ENCODE data around the gene TSPOAP1.

TSPOAP1 gene, protein sequence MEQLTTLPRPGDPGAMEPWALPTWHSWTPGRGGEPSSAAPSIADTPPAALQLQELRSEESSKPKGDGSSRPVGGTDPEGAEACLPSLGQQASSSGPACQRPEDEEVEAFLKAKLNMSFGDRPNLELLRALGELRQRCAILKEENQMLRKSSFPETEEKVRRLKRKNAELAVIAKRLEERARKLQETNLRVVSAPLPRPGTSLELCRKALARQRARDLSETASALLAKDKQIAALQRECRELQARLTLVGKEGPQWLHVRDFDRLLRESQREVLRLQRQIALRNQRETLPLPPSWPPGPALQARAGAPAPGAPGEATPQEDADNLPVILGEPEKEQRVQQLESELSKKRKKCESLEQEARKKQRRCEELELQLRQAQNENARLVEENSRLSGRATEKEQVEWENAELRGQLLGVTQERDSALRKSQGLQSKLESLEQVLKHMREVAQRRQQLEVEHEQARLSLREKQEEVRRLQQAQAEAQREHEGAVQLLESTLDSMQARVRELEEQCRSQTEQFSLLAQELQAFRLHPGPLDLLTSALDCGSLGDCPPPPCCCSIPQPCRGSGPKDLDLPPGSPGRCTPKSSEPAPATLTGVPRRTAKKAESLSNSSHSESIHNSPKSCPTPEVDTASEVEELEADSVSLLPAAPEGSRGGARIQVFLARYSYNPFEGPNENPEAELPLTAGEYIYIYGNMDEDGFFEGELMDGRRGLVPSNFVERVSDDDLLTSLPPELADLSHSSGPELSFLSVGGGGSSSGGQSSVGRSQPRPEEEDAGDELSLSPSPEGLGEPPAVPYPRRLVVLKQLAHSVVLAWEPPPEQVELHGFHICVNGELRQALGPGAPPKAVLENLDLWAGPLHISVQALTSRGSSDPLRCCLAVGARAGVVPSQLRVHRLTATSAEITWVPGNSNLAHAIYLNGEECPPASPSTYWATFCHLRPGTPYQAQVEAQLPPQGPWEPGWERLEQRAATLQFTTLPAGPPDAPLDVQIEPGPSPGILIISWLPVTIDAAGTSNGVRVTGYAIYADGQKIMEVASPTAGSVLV (N-terminal part only)

DNA sequence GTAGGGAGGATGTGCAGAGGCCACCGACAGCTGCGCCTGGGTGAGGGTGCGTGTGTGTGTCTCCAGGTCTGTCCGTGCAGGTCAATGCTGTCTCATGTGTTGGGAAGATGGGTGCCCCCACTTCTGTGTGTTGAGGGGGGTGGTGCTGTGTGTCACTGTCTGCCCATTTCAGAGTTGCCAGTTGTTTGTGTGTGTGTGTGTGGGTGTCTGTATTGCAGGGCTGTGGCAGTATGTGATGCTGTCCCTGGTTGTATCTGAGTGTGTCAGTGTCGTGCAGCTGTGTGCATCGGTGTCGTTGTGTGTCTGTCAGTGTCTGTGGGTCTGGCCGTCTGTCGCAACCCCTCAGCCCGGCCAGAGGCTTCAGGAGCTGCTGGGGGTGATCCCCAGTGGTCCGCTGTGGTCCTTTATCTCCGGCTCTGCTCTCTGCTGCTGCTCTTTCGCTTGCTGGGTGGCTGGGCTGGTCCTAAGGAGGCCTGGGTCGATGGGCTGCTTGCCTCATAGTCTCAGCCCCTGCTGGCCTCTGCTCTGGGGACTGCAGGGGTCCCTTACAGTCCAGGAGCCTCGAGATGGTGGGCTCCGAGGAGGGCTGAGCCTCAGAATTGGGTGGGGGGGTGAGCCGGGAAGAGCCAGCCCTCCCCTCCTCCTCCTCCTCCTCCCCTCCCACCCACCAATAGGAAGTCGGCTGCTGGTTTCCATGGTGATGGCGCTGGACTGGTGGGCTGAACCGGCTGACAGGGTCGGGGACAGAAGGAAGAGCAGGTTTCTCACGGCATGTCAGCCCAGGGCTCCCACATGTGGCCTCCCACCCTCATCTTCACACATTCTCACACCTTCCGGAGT, at the start of gene TSPOAP1:
Gene TSPOAP1 (minus strand): TSS at position 601 of the 840 bp plus-strand sequence. CDS start 875 bp downstream, outside the sequence.
- peak; percentile 84 for DNase-seq (ENCODE audit: low read depth)

DNA sequence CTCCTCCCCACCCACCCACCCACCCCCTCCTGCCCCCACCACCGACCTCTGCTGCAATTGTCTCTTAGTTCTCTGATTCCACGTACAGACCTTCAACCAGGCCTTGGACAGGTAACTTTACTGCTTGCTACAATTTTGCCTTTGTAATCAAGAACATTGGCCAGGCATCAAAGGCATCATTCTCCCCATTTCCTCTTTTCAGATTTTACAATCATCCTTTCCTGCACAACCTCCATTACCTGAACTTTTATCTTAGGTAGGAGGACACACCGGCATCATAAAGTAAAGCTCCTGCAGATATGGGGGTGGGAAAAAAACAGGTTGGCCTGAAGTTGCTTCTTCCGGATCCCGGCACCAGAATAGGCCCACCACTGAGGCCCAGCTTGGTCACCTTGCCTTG, 49.1 kb upstream of the TSPOAP1 start:
- DNase-seq (ENCODE audit: low read depth) = no peak

DNA sequence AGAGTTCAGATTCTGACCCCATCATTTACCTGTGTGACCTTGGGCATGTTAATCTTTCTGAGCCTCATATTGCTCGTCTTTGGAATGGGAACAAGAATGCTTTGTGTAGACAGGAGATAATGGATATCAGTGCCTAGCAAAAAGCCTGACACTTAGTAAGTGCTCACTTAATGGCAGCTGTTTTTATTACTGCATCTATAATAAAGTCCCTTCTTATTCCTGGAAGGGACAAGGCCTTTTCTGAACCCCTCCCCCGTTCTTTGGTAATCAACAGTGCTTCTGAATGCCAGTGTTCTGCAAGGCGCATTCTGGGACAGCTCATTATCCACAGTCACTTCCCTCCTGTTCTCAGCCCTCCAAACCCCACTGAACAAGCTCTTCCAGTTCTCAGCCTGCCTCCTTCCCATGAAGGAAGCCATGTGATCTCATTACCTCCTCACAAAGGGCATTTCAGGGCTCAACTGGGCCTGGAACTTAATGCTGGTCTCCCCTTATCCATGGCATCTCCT, 48.6 kb upstream of the TSPOAP1 start:
- no peak for DNase-seq (ENCODE audit: low read depth)

DNA sequence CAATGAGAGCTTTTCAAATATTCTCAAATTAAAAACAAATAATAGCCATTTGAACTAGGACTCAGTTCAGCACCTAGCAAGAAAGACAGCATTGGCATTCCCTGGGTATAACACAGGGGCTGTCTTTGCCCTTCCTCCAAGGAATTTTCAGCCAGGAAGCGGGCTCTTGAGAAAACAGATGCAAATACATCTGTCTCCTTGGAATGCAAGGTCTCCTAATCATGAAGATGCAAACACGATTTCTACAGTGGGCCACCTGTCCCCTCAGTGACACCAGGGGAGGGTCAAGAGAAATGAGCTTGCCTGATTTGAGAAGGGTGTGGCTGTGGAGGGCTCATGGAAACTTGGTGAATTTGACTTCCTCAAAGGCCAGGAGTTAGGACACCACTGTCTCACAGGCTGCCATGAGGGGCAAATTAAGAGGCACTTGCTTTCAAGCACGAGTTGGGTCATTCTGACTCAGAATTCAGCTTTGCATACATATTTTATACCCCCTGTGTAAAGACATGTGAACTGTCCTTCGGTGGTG, 47.9 kb upstream of the TSPOAP1 start:
- DNase-seq (ENCODE audit: low read depth) = no peak

DNA sequence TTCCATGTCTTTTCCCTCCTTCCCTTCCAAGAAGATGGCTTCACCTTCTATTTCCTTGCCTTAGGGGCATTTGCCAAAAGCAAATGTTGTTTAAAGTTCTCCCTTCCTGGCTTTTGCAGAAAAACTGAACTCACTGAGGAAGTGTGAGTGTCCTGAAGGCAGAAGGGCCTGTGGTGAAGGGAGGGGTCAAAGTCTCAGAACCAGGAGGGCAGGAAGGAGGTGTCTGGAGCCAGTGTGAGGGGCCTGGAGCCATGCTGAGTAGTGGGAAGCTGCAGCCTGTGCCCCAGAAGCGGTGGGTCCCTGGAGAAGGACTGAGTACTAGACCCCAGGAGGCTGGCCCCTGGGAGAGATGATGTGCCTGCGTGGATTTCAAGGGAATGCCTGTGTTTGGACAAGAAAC, 47.2 kb upstream of the TSPOAP1 start:
- DNase-seq (ENCODE audit: low read depth) = no peak

DNA sequence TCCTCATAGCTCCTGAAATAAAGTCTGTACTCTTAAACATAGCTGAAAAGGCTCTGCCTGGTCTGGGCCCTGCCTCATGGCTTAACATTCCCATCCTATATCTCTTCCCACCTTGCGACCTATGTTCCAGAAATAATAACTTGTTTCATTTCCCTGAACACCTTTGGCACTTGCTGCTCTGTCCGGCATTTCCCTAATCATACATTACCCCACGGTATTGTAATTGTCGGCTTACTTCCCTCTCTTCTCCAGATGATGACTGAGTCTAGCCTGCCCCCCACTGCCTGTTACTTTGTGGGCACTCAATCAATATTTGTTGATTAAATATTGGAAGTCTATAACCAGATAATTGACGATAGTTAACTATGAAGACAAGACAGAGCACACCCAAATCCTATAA, 46.7 kb upstream of the TSPOAP1 start:
- DNase-seq (ENCODE audit: low read depth) = no peak

DNA sequence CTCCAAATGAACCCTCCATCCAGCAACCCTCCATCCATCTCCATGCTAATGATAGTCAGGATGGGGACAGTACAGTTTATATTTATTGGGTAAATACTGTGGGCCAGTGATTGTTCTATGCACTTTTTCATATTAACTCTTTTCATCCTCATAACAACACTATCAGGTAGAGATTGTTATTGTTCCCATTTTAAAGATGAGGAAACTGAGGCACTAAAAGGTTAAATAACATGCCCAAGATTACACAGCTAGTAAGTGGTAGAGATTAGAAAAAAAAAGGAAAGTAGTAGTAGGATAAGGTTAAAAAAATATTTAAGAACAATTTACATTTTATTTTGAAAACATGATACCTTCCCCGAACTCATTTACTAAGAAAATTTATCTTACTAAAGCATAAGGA, 45.3 kb upstream of the TSPOAP1 start:
- DNase-seq (ENCODE audit: low read depth) = no peak

DNA sequence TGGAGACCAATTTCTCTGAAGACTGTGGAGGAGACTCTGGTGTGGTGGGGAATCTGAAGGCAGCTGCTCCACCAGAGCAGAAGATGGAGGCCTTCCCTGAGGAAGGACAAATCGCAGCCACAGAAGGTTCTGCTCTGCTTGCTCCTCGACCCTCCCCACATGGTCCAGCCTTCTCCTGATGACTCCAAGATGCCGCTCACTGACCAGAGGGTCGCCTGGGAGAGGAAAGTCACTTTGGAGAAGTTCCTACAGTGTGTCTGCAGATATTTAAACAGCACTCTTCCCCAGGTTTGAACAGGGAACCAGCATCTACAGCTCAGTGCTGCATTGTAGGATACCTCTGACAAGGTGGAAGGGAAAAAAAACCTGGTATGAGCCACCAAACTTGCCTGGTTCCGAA, 44.4 kb upstream of the TSPOAP1 start:
- no peak for DNase-seq (ENCODE audit: low read depth)

DNA sequence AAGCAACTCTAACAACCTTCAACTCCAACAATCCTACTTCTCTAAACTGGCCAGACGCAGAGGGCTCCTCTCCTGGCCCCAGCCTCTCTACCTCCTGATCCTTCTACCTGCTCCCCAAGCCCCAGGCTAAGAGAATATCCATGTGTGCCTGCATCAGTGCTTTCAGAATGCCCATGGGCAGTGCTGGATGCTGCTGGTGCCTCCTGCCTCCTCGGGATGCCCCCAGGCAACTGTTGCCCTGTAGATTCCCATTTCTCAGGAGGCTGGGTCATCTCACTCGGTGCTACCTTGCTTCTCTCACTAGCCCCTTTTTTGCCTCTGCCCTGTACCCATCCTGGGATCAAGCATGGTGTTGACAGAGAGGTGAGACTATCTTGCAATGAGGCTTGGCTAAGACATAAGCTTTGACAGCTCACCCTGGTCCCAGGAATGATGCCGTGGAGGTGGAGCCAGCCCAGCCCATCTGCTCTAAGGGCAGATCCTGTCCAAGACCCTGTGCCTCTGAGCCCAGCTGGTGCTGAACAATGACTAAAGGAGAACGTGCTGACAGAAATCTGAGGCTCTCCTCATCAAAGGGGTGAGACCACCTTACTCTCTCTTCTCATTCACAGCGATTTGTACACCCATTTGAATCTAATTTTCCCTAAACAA, 42.8 kb upstream of the TSPOAP1 start:
- no peak for DNase-seq (ENCODE audit: low read depth)

DNA sequence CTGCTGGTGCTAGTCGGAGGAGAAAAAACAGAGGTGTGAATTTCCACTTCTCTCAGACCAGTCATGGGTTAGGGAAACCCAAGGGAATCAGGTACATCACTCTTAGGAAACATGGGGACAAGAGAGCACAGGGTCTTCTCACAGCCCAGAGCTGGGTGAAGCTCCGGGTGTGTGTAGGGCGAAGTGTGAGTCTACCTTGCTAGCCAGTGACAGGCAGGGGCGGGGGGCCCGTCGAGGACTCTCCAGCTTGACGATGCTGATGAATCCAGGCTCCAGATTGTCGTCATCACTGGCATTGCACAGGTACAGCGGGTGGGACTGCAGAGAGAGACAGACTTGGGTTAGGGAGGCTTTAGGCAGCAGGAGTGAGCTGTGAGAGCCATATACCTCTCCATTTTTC, 42.1 kb upstream of the TSPOAP1 start:
- DNase-seq (ENCODE audit: low read depth) = no peak

DNA sequence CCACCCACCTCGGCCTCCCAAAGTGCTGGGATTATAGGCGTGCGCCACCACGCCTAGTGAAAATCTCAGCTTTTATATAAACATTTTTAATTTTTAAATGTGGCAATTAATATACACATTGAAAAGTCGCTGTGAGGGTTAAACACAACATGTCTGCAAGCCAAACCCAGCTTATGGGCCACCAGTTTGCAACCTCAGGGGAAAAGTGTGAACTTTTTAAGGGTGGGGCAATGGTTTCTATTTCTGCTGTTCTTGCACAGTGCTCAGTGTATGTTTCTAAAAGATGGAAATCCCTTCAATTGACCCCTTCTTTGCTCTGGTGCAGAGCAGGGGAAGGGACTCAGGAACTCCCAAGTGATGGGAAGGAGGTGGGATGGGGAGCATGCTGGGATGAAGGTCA, 41.7 kb upstream of the TSPOAP1 start:
- no peak for DNase-seq (ENCODE audit: low read depth)

DNA sequence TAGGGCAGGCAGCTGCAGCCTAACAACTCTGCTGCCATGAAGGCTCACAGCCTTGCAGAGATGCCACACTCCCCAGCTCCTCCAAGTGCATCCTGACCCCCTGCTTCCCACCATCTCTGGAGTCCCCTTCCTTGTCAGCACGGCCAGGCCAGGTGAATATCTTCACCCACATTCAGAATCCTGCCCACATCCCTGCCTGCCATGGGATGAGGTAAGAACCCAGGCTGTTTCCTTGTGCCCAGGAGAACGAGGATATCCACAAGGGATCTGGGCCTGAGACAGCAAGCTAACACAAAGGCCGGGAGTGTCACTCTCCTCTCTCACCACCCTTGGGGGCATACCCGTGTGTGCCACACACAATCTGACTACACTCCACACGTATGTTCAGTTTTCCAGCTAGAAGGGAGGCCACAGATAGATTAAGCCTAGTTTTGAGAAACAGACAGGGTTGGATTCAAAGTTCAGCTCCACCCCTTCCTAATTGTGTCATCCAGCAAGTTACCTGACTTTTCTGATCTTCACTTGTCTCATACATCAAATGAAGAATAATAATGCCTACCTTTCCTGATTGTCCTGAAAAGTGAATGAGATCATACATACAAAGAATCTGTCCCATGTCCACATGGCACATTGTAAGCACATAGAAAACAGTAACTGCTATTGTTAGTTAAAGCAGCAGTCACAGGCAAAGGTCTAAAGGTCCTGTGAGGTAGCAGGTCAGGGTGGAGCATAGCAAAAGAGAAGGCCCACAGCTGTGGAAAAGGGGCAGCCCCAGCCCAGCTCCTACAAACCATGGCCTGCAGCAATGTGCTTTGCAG, 40.8 kb upstream of the TSPOAP1 start:
- DNase-seq (ENCODE audit: low read depth) = no peak

DNA sequence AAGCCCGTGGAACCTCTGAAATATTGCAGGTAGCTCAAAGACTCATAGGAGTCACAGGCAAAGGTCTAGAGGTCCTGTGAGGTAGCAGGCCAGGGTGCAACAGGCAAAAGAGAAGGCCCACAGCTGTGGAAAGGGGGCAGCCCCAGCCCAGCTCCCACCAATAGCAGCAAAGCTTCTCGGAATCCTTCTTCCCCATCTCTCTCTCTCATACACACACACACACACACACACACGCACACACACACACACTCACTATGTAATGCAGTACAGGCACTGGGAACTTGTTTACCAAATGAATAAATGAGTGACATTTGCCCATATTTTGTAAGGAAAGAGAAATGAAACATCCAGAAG, 40.2 kb upstream of the TSPOAP1 start:
- no peak for DNase-seq (ENCODE audit: low read depth)

DNA sequence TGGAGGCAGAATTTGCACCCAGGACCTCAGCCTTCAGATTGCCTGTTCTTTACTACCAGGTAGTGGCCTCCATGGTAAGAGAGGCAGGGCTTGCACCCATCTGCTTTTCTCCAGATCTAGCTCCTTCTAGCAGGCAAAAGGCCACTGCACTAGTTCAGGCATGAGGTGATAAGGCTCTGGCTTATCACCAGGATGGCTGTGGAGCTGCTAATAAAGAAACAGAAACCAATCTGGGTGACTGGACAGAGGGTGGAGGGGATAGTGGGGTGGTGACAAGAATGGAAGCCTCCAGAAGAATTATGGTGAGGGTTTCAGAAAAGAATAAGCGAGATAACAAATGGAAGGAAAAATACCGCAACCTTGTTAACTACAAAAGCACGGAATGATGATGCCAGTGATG, 38.9 kb upstream of the TSPOAP1 start:
- DNase-seq (ENCODE audit: low read depth) = no peak

DNA sequence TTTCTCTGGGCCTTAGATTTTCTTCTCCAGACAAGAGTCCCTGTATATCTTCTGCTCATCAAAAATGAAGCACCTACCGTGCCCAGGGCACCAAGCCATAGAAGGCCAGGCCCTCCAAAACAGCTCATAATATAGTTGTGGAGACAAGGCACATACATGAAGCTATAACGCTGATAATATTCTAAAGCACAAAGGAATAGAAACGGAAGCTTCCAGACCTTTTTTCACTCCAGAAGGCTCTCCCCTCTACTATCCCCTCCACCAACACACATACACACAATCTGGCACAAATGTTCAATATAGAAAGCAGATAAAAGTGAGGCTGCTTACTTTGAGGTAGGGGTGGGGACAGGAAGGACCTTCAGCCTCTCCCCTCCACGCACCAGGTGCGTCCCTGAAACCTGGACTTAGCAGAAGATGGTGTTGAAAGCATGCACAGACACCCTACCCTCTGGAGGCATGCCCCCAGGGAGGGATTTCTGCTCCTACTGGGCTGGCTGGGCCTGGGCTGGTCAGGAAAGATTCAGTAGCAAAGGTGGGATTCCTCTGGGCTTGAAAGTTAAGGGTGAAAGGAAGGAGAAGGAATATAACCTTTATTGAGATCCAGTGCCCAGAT, 37.5 kb upstream of the TSPOAP1 start:
- no peak for DNase-seq (ENCODE audit: low read depth)

DNA sequence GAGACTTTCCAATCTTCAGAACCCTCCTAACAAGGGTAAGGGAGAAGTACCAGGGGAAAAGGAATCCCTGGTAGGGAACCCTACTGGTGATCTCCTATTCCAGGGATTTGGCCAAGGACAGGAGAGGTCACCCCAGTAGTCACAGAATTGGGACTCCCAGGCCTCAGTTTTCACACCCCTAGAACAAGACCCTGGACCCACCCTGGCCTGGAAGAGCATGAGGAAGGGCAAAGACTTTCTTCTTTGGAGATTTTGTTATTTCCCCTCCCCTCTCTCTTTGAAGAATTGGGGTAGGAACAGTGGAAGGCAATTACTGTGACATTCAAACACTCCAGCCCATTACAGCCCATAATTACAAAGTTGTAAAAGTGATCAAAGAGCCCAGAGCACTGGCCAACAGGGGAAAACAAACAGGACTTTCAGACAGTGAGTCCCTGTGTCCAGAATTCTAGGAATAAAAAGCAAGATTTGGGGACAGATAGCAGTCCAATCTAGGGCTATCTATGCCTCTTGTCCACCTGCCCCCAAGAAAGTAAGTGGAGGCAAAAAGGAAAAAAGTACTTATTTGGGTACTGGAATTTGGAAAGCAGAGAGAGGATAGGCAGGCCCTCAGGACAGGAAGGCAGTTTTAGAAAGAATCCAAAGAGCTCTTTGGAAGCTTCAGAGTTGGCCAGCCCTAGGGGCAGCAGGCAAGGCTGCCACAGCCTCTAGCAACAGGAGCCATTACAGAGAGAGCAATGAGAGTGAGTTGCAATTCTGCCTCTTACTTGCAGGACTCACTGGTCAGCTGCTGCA, 36.8 kb upstream of the TSPOAP1 start:
- no peak for DNase-seq (ENCODE audit: low read depth)

DNA sequence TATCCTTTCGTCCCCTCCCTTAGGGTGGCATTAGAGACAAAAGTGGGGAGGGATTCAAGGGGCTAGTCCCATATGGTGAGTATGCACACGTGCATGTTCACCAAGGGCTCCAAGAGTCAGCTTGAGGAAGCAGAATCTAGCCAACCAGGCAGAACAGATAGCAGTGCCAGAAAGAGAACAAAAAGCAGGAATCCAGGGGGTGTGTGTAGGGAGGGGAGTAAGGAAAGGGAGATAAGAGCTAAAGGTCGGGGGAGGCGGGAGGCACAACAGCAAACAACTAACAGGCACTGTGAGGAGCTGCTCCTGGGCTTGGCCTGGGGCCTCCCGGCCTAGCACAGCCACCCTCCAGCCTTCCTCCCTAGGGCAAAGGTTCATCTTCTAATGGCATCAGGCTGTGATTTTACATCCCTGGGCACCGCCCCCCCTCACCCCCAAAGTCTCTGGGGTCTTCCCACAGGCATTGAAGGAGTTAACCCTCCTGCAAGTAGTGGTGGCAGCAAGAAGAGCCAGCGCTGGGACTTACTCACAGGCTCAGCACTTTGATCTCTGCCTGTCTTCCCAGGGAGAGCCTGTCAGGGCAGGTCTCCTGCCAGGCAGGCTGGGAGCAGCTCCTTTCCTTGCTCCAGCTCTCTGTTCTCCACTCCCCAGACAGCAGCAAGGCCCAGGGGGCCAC, 35.8 kb upstream of the TSPOAP1 start:
- DNase-seq (ENCODE audit: low read depth) = no peak

DNA sequence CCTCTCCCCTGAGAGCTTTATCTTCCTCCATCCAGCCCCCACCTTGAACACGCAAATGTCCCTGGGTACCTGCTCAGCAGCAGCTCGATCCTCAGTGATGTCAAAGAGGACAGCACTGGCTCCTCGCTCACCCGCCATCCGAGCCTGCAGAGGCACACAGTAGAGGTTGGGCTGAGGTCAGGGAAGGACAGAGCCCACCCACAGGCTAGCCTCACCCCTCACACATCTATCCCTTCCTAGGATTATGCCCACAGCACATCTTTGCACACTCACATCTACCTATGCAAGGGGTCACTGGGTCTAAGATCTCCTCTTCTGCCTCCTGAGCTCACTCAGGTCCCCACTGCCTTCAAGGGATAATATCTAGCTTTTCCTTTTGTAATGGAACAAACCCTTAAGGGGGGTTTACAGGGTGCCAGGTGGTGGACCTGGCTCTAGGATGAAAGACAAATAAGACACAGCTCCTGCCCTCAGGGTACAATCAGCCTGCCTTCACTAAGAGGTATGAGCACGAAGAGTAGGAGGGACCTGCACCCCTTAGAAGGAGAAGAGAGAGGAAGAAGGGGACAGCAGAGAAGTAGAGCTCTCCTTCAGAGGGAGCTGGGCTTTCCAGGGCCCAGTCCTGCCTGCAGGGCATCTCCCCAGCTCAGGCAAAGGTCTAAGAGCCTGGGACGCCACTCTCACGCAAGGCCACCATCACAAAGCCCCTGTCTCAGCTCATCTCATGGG, 35.0 kb upstream of the TSPOAP1 start:
- DNase-seq (ENCODE audit: low read depth) = no peak
